Iris pigment epithelial cell (primary cell): ENCODE measurements around the gene PYDC1.
"Not testable (repeated sequence)": the region's sequence is repeated elsewhere in the genome, so short reads cannot be mapped to it uniquely, and the experiment has no call there.

ENCODE experiments used
- DNase-seq: peaks from one replicate; pipeline ENCODE4 v3.0.0-alpha.2; 2011; ENCODE audit warnings: low read depth

Gene PYDC1

DNA sequence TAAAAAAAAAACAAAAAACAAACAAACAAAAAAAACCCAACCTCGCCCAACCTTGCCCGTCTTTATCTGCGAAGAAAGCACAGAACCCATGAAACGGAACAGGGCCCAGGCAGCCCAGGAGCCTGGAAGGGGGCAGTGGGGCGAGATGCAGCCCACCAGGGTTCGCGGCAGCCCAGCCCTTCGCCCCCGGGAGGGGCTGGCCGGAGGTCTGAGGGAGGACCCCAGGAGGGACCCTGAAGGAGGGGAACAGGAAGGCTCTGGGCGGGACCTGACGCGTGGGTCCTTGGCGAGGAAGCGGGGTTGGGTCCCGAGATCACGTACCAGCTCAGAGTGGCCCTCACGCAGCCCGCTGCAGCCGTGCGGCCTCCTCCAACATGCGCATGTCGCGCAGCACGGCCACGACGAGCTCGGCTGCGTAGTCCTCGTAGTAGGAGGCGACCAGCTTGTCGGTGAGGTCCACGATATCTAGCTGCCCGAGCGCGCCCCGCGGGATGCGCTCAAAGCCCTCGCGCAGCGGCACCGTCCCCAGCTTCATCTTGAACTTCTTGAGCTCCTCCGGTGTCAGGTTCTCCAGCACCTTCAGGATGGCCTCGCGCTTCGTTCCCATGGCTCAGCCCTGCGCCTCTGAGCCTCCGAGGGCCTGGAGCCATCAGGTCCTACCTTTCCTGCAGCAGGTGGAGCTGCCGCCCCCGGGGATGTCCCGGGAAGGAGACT lies at the start of gene PYDC1:
TSS of gene PYDC1 (minus strand) at position 714 of the 714 bp plus-strand sequence. CDS start at position 607, 107 bp downstream.
- DNase-seq = no peak

GRCh38 chr16:31265329-31266245 lies 48.7 kb upstream of the PYDC1 start:
- DNase-seq = peak; percentile 71

- no peak for DNase-seq
Observed at GRCh38 chr16:31262084-31262483, 45.1 kb upstream of the PYDC1 start.

- DNase-seq = no peak
Observed at GRCh38 chr16:31260136-31260931, 43.4 kb upstream of the PYDC1 start.

GRCh38 chr16:31258366-31258765 lies 41.4 kb upstream of the PYDC1 start:
- no peak for DNase-seq

DNA sequence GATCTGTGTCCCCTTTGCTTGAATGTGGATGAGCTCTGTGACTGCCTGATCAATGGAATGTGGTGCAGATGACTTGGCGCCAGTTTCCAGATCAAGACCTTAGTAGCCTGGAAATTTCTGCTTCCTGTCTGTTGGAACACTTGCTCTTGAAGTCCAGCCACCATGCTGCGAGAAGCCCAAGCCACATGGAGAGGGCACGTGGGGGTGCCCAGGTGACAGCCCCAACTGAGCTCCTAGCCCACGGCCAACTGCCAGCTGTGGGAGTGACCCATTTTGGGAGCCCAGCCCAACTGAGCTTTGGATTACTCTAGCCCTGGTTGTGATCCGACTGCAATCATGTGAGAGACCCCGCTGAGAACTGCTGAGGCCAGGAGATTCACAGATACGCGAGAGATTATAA lies 39.5 kb upstream of the PYDC1 start:
- no peak for DNase-seq

DNA sequence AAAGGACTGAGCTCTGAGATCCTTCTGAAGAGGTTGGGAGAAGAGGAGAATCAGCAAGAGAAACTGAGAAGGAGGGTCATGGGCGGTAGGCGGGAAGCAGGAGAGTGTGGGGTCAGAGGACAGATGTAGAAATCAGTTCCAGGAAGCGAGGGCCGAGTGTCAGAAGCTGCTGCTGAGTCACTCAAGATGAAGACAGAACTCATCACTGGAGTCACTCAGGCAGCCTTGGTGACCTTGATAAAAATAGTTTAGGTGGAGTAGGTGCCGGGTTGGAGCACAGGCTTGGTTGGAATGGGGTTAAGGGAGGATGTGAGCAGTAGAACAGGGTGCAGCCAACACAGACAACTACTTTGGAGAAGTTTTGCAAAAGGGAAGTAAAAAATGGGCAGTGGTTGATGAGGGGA lies 36.7 kb upstream of the PYDC1 start:
- peak; percentile 14 for DNase-seq

- DNase-seq = no peak
Observed at GRCh38 chr16:31251435-31251834, 34.5 kb upstream of the PYDC1 start.

DNA sequence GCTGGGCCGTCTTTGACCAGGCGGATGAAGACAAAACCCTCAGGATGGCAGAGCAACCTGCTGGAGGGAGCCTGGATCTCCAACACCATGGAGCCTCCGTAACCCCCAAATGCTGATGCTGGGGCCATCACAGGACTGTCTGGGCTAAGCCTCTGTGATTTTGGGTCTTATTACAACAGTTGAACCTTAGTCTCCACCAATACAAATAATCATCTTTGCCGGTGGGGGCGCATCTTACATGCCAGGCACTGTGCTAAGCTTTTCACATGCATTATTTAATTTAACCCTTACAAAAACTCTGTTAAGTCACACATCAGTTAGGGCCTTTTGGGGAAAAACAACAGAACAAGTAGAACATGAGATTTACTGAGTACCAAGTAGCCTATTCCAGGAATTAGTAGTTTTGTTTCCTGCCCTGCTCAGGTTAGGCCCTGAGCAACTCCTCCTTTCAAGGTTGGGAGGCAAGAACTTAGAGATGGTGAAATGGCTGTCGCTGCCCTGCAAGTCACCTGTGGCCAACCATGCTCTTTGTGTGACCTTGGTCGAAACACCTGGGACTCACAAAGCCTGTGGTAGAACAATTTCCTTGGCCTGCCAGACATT lies 33.9 kb upstream of the PYDC1 start:
- DNase-seq = no peak

DNA sequence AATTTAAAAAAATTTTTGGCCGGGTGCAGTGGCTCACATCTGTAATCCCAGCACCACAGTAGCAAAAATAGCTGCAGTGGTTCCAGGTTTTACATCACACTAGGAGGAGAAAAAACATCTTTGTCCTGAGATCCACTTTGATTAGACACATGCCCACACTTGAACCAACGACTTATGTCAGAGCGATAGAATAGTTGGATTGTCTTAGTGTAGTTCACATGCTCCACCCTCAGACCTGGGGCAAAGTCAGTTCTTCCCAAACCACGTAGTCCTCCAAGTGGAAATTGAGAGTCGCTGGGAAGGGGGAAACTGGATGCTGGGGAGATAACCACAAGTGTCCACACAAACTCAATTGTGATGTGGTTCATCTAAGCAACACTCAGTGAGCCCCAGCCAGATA lies 31.4 kb upstream of the PYDC1 start:
- DNase-seq = no peak

DNA sequence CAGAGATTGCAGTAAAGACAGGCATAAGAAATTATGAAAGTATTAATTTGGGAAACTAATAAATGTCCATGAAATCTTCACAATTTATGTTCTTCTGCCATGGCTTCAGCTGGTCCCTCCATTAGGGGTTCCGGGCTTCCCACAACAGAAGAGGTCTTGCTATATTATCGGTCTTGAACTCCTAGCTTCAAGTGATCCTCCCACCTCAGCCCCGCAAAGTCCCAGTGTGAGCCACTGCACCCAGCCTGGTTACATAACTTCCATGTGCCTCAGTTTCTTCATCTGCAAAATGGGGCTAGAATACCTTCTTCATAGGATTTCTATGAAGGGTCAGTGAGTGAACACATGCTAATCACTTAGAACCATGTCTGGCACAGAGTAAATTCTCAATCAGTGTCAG lies 29.4 kb upstream of the PYDC1 start:
- DNase-seq = no peak

DNA sequence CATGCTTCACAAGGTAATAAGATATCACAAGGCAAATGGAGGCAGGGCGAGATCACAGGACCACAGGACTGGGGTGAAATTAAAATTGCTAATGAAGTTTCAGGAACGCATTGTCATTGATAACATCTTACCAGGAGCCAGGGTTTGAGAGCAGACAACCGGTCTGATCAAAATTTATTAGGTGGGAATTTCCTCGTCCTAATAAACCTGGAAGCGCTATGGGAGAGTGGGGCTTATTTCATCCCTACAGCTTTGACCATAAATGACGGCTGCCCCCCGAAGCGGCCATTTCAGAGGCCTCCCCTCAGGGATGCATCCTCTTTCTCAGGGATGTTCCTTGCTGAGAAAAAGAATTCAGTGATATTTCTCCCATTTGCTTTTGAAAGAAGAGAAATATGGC lies 28.7 kb upstream of the PYDC1 start:
- not testable (repeated sequence) for DNase-seq

GRCh38 chr16:31243734-31244670 lies 27.1 kb upstream of the PYDC1 start:
- no peak for DNase-seq

DNA sequence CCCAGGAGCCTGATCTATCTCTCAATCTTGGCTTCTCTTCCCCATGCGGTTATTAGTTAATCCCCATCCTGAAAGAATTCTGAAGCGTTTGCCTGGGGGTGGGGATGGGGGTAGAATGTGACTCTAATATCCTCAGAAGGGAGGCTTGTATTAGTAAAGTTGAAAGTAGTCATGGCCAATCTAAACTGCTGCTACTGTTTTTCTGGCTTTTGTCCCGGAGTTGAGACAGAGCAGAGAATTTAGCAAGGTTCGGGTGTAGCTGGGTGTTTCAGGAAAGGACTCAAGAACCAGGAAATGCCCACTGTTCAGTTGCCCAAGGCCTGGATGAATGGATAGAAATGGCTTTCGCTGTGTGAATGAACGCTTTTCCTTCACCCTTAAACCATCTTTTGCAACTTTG lies 25.3 kb upstream of the PYDC1 start:
- DNase-seq = peak; percentile 31

- no peak for DNase-seq
Observed at GRCh38 chr16:31238041-31238440, 21.1 kb upstream of the PYDC1 start.

- DNase-seq = no peak
Observed at GRCh38 chr16:31229501-31229900, 12.6 kb upstream of the PYDC1 start.

DNA sequence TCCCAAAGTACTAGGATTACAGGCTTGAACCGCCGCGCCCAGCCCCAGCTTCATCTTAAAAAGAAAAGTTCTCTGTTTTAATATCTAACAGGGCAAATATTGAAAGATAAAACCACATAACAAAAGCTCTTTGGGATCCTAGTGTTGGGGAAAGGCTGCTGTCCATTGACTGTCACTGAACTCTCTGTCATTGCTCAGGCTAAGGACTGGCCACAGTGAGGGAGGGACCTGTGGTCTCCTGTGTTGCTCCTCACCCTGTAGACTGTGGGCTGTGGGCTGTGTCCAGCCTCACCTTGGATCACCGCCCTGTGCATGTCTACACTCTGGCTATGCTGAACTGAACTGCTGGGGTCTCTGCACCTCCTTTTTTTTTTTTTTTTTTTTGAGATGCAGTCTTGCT lies 11.3 kb upstream of the PYDC1 start:
- DNase-seq = no peak

DNA sequence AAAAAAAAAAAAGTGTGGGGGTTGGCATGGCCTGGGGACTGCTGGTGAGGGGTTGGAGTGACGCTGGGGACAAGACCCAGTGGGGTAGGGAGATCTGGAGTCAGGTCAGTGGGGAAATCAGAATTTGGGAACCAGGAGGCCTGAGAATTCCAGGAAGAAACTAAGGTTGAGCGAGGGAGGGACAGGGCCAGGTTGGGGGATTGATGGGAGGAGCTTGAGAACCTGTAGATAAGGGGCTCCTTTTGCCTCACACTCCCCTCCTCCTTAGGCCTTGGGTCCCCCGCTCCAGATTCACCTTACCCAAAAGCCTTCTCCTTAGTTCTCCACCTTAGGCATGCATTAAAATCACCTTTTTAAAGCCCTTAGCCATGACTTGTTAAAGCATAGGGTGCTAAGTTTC lies 8.3 kb upstream of the PYDC1 start:
- no peak for DNase-seq

DNA sequence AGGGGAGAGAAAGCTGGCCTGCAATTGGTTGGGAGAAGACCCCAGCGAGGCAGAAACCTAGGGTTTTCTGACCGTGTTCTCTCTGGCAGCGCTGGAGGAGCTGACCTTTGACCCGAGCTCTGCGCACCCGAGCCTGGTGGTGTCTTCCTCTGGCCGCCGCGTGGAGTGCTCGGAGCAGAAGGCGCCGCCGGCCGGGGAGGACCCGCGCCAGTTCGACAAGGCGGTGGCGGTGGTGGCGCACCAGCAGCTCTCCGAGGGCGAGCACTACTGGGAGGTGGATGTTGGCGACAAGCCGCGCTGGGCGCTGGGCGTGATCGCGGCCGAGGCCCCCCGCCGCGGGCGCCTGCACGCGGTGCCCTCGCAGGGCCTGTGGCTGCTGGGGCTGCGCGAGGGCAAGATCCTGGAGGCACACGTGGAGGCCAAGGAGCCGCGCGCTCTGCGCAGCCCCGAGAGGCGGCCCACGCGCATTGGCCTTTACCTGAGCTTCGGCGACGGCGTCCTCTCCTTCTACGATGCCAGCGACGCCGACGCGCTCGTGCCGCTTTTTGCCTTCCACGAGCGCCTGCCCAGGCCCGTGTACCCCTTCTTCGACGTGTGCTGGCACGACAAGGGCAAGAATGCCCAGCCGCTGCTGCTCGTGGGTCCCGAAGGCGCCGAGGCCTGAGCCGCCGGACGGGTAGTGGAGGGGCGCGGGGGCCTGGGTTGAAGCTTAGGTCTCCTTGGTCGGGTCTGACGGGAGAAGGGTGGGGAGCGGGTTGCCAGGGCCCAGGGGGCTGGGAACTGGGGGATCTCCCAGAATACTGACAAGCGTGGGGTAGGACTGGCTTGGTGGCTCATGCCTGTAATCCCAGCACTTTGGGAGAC lies 7.4 kb upstream of the PYDC1 start:
- no peak for DNase-seq

DNA sequence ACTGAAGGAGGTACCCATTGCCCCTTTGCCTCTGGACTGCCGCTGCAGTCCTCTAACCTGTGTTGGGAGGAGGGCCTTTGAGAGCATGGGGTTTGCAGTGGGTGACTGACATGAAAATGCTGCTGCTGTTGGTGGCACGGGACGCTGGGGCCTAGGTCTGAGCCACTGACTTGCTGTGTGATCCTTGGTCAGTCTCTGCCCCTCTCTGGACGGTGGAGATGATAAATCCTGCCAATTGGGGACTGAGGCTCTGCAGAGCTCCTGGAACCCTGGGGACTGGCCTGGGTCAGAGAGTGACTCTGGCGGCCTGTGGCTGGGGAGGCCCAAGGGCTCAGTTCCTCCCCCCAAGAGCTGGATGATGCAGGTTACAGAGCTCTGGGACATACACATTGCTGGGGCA lies 6.1 kb upstream of the PYDC1 start:
- DNase-seq = no peak
